Muscle layer of duodenum (tissue), 2 donors: ENCODE results near the gene ZNF501.

ENCODE experiments used
- H3K27ac ChIP-seq: one replicate; pipeline ENCODE4 v1.7.0; 2013; ENCODE audit warnings: mild to moderate bottlenecking, low read length
- H3K27me3 ChIP-seq: one replicate; pipeline ENCODE4 v1.7.0; 2013; ENCODE audit warnings: low read depth, mild to moderate bottlenecking, control low read depth, low read length
- H3K36me3 ChIP-seq, 2 donors: one replicate each; pipeline ENCODE4 v1.7.0; 2013; ENCODE audit warnings: low read length in 2 of 2, control low read depth in 1 of 2, mild to moderate bottlenecking in 1 of 2; ENCODE audit not compliant: insufficient read depth in 2 of 2, control insufficient read depth in 1 of 2
- H3K4me1 ChIP-seq, 2 donors: one replicate each; pipeline ENCODE4 v1.7.0; 2013; ENCODE audit warnings: low read length in 2 of 2, mild to moderate bottlenecking in 2 of 2, control low read depth in 1 of 2, moderate library complexity in 1 of 2; ENCODE audit not compliant: insufficient read depth in 2 of 2, control insufficient read depth in 1 of 2
- H3K4me3 ChIP-seq, 2 donors: one replicate each; pipeline ENCODE4 v1.7.0; 2013; ENCODE audit warnings: low read length in 2 of 2, low read depth in 1 of 2, mild to moderate bottlenecking in 1 of 2
- H3K9me3 ChIP-seq, 2 donors: one replicate each; pipeline ENCODE4 v1.7.0; 2013; ENCODE audit warnings: low read length in 2 of 2, control low read depth in 1 of 2, mild to moderate bottlenecking in 1 of 2; ENCODE audit not compliant: control insufficient read depth in 1 of 2
- donor health status: healthy.

ZNF501 gene

DNA sequence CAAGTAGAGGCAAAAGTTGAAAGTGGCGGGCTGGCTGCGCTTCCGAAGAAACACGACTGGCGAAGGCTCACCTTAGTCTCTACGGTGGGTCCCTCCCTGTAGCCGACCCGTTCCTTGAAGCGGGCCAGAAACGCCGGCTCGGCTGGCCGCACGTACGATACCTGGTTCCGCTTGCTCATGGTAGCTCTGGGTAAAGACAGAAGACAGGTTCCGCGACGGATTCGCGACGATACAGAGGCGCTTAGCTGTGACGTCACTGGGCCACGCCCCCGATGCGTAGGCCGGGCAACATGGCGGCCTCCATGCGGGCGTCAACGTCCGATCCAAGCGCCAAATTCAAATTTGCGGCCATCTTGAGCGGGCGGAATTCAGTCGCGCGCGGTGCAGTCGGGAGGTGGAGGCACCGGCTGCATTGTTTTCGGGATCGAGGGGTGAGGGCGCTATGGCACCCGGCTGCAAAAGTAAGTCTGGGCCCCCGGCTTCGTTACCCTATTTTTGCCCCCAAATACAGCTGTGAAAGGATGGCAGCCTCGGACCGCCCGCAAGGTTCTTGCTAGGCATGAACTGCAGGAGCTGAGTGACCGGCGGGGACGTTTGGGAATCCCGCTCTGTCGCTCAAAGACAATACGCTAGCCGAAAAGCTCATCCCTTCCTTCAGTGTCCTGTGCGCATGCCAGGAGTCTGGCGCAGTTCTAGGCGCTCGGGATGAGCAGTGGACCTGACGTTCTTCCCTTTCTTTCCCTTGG, 32.2 kb downstream of the ZNF501 start, which contains the start of the genes KIAA1143 and KIF15:
KIAA1143 (minus strand) TSS at position 196 of the 746 bp plus-strand sequence; CDS start at position 179, 17 bp downstream.
KIF15 (plus strand) TSS at position 371 of the 746 bp plus-strand sequence; CDS start at position 443, 72 bp downstream.
- Histone ChIP-seq H3K27me3 (no peaks in the 10 kb centered on the region), H3K36me3 (peaks cover 0 to 15% of the 10 kb centered on the region in 2 donors), H3K4me3 (peak within 1 kb of the TSS; percentile 96 to 97), H3K4me1 (peaks cover 0 to 16% of the 10 kb centered on the region in 2 donors), H3K27ac (peak within 1 kb of the TSS; percentile 86), H3K9me3 (peaks cover 0 to 3% of the 10 kb centered on the region in 2 donors)

DNA sequence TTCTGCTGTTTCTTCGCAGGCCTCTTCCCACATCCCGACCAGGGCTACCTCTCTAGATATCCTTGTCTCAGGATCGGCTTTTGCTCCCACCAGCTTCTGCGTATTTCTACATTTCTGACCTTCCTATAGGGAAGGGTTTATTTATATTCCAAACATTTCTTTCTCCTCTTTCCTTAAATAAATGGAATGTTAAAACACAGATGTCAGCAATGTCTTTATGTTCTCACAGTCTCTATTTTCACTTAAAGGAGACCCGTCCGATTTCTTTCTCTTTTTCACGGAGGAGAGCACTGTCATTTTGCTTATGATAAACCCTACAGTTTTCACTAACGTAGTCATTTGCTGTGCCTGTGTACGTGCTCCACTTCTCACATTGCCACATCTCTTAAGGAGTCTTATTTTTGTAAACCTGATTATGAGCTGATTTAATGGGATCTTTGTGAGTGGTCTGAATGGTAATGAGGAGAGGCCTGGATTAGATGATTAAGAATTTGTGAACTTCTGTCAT, 32.8 kb downstream of the ZNF501 start:
- H3K9me3 ChIP-seq = peaks cover 0 to 3% of the 10 kb centered on the region in 2 donors
- H3K4me3 ChIP-seq = peak overlapping the region; percentile 96 to 97
- no peaks in the 10 kb centered on the region for H3K27me3 ChIP-seq
- H3K36me3 ChIP-seq = peaks cover 0 to 15% of the 10 kb centered on the region in 2 donors
- H3K4me1 ChIP-seq = peaks cover 0 to 16% of the 10 kb centered on the region in 2 donors
- no peak overlapping the region for H3K27ac ChIP-seq

DNA sequence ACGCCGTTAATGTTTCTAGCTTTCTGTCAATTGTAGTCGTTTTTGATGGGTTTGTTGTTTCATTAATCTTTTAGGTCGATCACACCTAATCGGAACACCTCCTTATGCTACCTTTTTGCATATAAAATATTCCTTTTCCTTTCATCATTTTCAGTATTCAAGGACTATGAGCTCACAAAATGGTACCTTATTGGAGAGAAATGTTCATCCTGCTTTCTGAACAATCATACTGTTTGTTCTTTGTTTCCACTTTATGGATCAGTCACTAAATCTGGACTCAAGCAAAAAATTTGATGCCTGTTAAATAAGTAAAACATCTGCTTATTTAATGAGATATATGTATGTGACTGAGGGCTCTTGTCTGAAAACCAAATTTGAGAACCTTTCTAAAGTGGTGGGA, 33.3 kb downstream of the ZNF501 start:
- peaks cover 0 to 15% of the 10 kb centered on the region in 2 donors for H3K36me3 ChIP-seq
- H3K4me1 ChIP-seq = peaks cover 0 to 16% of the 10 kb centered on the region in 2 donors
- H3K27ac ChIP-seq = no peak overlapping the region
- H3K9me3 ChIP-seq = peaks cover 0 to 3% of the 10 kb centered on the region in 2 donors
- peak overlapping the region; percentile 96 to 97 for H3K4me3 ChIP-seq
- H3K27me3 ChIP-seq = no peaks in the 10 kb centered on the region

DNA sequence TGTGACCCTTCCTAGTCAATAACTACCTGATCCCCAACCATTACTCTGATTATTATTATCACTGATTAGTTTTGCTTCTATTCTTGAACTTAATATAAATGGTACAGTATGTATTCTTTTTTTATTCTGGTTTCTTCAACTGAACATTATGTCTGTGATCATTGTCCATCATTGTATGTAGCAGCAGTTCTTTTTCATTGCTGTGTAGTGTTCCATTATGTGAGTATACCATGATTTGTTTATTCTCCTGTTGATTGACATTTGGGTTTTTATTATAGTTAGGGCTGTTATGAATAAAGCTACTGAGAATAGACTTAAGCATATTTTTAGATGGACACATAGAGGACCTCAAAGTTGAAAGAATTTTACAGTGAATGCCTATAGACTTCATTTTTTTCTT, 34.8 kb downstream of the ZNF501 start:
- H3K27me3 ChIP-seq = no peaks in the 10 kb centered on the region
- H3K27ac ChIP-seq = no peak overlapping the region
- H3K4me3 ChIP-seq = no peak overlapping the region
- H3K36me3 ChIP-seq = peaks cover 0 to 1% of the 10 kb centered on the region in 2 donors
- no peaks in the 10 kb centered on the region for H3K9me3 ChIP-seq
- peaks cover 0 to 16% of the 10 kb centered on the region in 2 donors for H3K4me1 ChIP-seq

DNA sequence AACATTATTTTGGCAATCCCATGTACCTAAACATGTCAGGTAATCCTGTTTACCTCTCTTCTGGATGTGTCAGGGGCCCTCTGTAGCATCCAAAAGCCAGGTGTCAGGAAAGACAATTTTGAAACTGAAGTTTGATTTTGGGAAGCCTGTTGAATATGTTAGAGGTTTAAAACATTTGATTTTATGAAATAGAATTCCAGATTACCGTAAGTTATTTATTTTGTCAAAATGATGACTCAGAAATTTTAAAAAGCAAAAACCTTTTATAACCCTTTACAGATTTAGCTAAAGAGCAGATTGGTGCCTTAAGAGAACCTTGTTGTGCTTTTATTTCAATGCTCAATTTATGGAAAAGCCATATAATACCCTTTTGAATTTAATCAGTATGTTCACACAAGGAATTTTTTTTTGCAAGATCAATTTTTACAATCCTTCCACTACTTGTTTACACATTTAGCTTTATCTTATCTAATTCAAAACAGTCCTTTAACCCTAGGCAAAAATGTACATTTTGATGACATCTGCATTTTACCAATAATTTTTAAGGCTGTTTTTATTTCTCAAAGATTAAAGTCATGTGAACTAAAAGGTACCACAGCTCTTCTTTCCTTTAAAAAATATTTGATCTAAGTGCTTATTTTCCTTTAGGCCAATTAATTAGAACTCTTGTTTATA, 42.1 kb downstream of the ZNF501 start:
- no peaks in the 10 kb centered on the region for H3K27me3 ChIP-seq
- peaks cover 4 to 9% of the 10 kb centered on the region in 2 donors for H3K9me3 ChIP-seq
- H3K4me3 ChIP-seq = no peak overlapping the region
- no peaks in the 10 kb centered on the region for H3K4me1 ChIP-seq
- no peaks in the 10 kb centered on the region for H3K36me3 ChIP-seq
- no peak overlapping the region for H3K27ac ChIP-seq

DNA sequence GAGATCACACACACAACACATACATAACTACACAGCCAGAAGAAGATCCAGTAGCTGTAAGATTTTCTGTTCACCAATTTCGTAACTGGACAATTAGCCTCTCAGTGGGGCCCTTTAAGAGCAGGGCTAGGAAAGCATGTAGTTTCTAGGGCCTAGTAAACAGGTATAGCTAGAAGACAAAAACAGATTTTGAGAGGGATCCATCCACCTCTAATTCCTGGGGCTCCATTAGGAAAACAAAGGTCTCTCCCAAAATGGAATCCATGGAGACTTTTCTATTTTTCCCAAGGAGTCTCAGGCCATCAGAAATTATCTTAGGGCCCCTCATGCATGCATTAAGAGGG, 42.6 kb downstream of the ZNF501 start:
- H3K4me1 ChIP-seq = no peaks in the 10 kb centered on the region
- H3K27me3 ChIP-seq = no peaks in the 10 kb centered on the region
- H3K27ac ChIP-seq = no peak overlapping the region
- no peaks in the 10 kb centered on the region for H3K36me3 ChIP-seq
- peaks cover 4 to 9% of the 10 kb centered on the region in 2 donors for H3K9me3 ChIP-seq
- H3K4me3 ChIP-seq = no peak overlapping the region

DNA sequence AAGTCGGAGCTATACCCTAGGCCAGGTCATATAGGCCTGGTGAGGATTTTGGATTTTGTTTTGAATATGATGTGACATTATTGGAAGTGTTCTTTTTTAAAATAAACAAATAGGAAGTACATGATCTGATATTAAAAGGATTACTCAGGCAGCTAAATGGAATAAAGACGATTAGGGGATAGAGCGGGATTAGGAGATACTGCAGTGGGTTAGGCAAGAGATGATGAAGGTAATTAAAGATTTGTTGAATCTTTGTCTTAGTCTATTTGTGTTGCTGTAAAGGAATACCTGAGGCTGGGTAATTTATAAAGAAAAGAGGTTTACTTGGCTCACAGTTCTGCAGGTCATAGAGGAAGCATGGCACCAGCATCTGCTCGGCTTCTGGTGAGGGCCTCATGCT, 53.5 kb downstream of the ZNF501 start:
- Histone ChIP-seq H3K36me3 (no peaks in the 10 kb centered on the region), H3K27me3 (no peaks in the 10 kb centered on the region), H3K9me3 (no peaks in the 10 kb centered on the region), H3K27ac (no peak overlapping the region), H3K4me3 (no peak overlapping the region), H3K4me1 (no peaks in the 10 kb centered on the region)
